Measurements from ENCODE around the gene HPX.

The HPX gene

DNA sequence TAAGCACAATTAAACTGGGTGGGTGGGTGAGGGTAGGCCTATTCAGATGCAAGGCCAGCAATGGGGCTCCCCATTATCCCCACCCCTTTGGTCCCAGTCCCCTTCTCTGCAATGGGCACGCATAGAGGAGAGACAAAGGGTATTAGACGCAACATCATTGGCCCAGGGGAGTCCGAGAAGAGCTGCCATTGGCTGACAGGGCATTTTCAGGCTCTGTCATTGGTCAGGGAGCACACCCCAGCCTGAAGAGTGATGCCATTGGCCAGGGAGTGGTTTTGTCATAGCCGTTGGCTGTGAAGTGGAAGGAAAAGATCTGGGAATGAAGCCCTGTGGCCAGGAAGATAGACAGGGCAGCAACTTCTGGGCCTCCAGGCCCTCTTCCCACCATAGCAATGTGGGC lies 35.8 kb upstream of the HPX start:
- no peak for TF ChIP-seq EZH2phosphoT487 (IDR thresholded peaks at IDR 0.05; ENCODE audit: low read depth)
- TF ChIP-seq, protein P1, sequence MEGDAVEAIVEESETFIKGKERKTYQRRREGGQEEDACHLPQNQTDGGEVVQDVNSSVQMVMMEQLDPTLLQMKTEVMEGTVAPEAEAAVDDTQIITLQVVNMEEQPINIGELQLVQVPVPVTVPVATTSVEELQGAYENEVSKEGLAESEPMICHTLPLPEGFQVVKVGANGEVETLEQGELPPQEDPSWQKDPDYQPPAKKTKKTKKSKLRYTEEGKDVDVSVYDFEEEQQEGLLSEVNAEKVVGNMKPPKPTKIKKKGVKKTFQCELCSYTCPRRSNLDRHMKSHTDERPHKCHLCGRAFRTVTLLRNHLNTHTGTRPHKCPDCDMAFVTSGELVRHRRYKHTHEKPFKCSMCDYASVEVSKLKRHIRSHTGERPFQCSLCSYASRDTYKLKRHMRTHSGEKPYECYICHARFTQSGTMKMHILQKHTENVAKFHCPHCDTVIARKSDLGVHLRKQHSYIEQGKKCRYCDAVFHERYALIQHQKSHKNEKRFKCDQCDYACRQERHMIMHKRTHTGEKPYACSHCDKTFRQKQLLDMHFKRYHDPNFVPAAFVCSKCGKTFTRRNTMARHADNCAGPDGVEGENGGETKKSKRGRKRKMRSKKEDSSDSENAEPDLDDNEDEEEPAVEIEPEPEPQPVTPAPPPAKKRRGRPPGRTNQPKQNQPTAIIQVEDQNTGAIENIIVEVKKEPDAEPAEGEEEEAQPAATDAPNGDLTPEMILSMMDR (IDR thresholded peaks at IDR 0.05; ENCODE audit: low read depth, low read length) = no peak
- H3K79me2 ChIP-seq (ENCODE audit: low read length) = peaks cover 20% of the 10 kb centered on the region

DNA sequence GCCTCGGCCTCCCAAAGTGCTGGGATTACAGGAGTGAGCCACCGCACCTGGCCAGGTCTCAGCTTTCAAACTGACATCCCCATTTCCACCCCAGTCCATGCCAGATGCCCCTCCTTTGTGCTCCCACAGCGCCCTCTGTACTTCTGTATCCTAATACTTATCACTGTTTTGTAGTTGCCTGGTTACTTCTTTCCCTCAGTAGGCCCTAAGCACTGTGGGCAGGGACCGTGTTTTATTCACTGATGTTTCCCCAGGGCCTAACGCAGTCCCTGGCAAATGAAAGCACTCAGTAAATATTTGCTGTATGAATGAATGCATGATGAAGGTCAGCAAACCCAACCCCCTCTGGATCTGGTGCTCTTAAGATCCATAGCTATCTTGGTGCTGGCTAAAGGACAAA lies 35.1 kb upstream of the HPX start:
- Histone ChIP-seq H3K4me3 (ENCODE audit: low read length) (no peak overlapping the region), H3K27me3 (ENCODE audit: low read depth, low read length) (no peaks in the 10 kb centered on the region), H3K9ac (ENCODE audit: low read length) (no peak overlapping the region), H3K4me2 (ENCODE audit: low read length) (no peak overlapping the region), H3K79me2 (ENCODE audit: low read length) (peaks cover 15% of the 10 kb centered on the region), H4K20me1 (ENCODE audit: insufficient read depth, low read length) (no peaks in the 10 kb centered on the region), H2AFZ (ENCODE audit: low read depth, low read length) (no peak overlapping the region), H3K36me3 (replicated peaks; ENCODE audit: low read depth, low read length) (peaks cover 33% of the 10 kb centered on the region), H3K4me1 (ENCODE audit: low read length) (peaks cover 15% of the 10 kb centered on the region), H3K9me3 (ENCODE audit: insufficient read depth, low read length) (no peaks in the 10 kb centered on the region), H3K27ac (ENCODE audit: low read length) (no peak overlapping the region)
- TF ChIP-seq, protein P1 (IDR thresholded peaks at IDR 0.05; ENCODE audit: low read depth, low read length) = no peak; the same call in 1 of the 2 replicates
- no peak for TF ChIP-seq EZH2phosphoT487 (IDR thresholded peaks at IDR 0.05; ENCODE audit: low read depth)

More for the DNA sequence above, 35.8 kb upstream of the HPX start:
- Histone ChIP-seq H3K27ac (ENCODE audit: low read length) (no peak overlapping the region), H3K4me2 (ENCODE audit: low read length) (no peak overlapping the region), H3K4me3 (ENCODE audit: low read length) (no peak overlapping the region), H3K9me3 (ENCODE audit: insufficient read depth, low read length) (no peaks in the 10 kb centered on the region), H3K27me3 (ENCODE audit: low read depth, low read length) (no peaks in the 10 kb centered on the region), H3K36me3 (replicated peaks; ENCODE audit: low read depth, low read length) (peaks cover 33% of the 10 kb centered on the region), H4K20me1 (ENCODE audit: insufficient read depth, low read length) (no peaks in the 10 kb centered on the region), H2AFZ (ENCODE audit: low read depth, low read length) (no peak overlapping the region), H3K9ac (ENCODE audit: low read length) (no peak overlapping the region), H3K4me1 (ENCODE audit: low read length) (peaks cover 15% of the 10 kb centered on the region)

DNA sequence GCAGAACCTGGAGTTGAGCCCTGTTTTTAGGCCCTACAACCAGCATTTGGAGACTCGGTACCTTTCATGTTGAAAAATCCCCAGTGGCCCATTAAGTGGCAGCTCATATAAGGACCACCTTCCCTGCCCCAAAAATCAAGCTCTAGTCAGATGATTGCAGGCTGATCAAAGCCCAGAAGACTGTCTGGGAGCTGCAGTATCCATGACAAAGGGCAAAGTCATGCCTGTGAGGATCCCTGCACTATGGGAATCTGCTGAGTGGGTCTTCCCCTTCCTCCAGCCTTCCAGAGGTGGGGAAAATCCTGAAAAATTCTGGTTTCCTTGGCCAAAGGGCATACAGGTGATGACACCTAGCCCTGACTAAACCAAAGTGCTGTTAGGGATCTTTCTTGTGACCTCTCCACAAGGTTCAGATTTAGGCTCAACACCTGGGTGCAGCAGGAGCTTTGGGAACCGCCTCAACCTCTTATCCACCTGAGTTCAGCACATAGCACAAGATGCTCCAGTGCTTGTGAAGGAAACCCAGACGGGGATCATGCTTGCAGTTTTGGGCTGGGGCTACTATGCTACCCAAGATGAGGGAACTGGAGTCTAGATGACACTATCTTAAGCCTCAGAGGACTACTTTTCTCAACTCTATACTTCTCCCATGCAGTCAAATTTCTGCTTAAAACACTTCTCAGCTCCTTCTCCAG lies 34.2 kb upstream of the HPX start:
- Histone ChIP-seq H3K4me1 (ENCODE audit: low read length) (peaks cover 8% of the 10 kb centered on the region), H3K36me3 (replicated peaks; ENCODE audit: low read depth, low read length) (peaks cover 32% of the 10 kb centered on the region), H3K79me2 (ENCODE audit: low read length) (peaks cover 5% of the 10 kb centered on the region), H4K20me1 (ENCODE audit: insufficient read depth, low read length) (no peaks in the 10 kb centered on the region), H3K4me3 (ENCODE audit: low read length) (no peak overlapping the region), H3K27ac (ENCODE audit: low read length) (no peak overlapping the region), H3K9ac (ENCODE audit: low read length) (no peak overlapping the region), H3K9me3 (ENCODE audit: insufficient read depth, low read length) (no peaks in the 10 kb centered on the region), H2AFZ (ENCODE audit: low read depth, low read length) (no peak overlapping the region), H3K4me2 (ENCODE audit: low read length) (no peak overlapping the region), H3K27me3 (ENCODE audit: low read depth, low read length) (no peaks in the 10 kb centered on the region)
- TF ChIP-seq, protein P1 (IDR thresholded peaks at IDR 0.05; ENCODE audit: low read depth, low read length) = no peak
- TF ChIP-seq EZH2phosphoT487 (IDR thresholded peaks at IDR 0.05; ENCODE audit: low read depth) = no peak

DNA sequence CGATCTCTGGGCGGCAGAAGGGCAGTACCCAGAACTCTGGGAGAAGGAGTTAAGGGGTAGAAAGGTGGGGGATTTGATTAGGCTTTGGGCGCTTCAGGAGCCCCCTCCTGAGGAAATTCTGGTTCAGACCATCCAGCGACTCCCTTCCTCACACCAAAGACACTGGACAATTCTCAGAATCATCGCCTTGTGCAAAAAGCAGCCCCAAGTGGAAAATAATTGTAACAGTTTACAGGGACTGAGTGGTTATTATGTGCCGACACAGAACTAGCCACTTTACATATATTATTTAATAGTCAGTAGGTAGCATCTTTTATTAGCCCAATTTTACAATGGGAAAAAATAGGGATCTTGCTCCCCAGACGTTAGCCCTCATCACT lies 33.6 kb upstream of the HPX start:
- TF ChIP-seq, protein P1 (IDR thresholded peaks at IDR 0.05; ENCODE audit: low read depth, low read length) = no peak
- TF ChIP-seq EZH2phosphoT487 (IDR thresholded peaks at IDR 0.05; ENCODE audit: low read depth) = no peak

More for the DNA sequence above, 33.6 kb upstream of the HPX start:
- Histone ChIP-seq H3K27ac (ENCODE audit: low read length) (no peak overlapping the region), H3K9me3 (ENCODE audit: insufficient read depth, low read length) (no peaks in the 10 kb centered on the region), H3K4me3 (ENCODE audit: low read length) (peak overlapping the region; percentile 76), H4K20me1 (ENCODE audit: insufficient read depth, low read length) (no peaks in the 10 kb centered on the region), H2AFZ (ENCODE audit: low read depth, low read length) (0 out of 2 replicates have a peak overlapping the region, but pooled peaks have one; percentile 34), H3K79me2 (ENCODE audit: low read length) (no peaks in the 10 kb centered on the region), H3K4me1 (ENCODE audit: low read length) (peaks cover 9% of the 10 kb centered on the region), H3K9ac (ENCODE audit: low read length) (peak overlapping the region; percentile 29; the same call in 1 of the 2 replicates), H3K27me3 (ENCODE audit: low read depth, low read length) (no peaks in the 10 kb centered on the region), H3K36me3 (replicated peaks; ENCODE audit: low read depth, low read length) (peaks cover 28% of the 10 kb centered on the region), H3K4me2 (ENCODE audit: low read length) (peak overlapping the region; percentile 76)
